Measurements from ENCODE around the gene ANO2. TPM values are rescaled to one million over a fixed set of nuclear protein-coding genes. Genes with fewer than 3 reads are reported as not detected.

Gene ANO2
- total RNA-seq, 1 donor from 2014 or later: 2.6 TPM

DNA sequence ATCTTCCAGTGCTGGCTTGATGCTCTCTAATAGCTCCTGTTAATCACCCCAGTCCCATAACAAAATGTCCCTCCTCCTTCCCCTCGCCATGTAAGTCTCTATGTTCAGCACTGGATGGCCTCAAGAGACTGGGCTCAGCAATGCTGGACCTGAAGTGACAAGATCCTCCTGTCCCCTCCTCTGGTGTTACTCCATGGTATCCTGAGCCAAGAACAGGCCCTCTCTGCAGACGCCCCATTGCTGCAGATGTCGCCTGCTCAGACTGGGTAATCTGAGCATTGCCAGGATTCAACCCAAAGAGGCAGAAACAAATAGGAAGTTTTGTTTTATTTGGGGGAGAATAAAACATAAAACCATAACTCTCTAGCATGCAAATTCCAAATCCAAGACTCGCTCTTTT lies 363.4 kb downstream of the ANO2 start:
- H3K27me3 Mint-ChIP-seq: peaks cover 23% of the 10 kb centered on the region
- no peak overlapping the region for H3K27ac Mint-ChIP-seq
- TF ChIP-seq CTCF (conservative IDR thresholded peaks at IDR 0.05): no peak
- no peak overlapping the region for H3K4me3 Mint-ChIP-seq
- peaks cover 10% of the 10 kb centered on the region for H3K36me3 Mint-ChIP-seq
- peaks cover 6% of the 10 kb centered on the region for H3K4me1 Mint-ChIP-seq (ENCODE audit: unreplicated experiment)
- H3K9me3 Mint-ChIP-seq: peaks cover 6% of the 10 kb centered on the region
- no peak for DNase-seq (ENCODE audit: extremely low spot score, unreplicated experiment)

DNA sequence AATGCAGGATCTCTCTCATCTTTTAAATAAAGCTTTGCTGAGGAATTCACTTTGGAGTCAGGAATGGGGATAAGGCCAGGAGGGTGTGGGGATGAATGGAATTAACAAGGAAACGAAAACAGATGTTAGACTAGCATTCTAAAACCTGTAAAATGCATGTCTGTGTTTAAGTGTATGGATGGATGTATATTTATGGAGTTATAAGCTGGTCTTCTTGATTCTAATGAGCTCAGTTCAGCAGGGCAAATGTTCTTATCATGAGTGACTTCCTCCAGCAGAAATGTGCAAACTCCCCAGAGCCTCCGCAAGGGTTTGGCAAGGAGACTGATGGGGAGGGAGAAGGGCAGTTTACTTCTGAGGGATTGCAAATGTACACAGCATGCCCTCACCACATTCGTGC lies 364.0 kb downstream of the ANO2 start:
- Mint-ChIP-seq H3K36me3 (peaks cover 14% of the 10 kb centered on the region), H3K4me1 (ENCODE audit: unreplicated experiment) (peaks cover 5% of the 10 kb centered on the region), H3K9me3 (peaks cover 6% of the 10 kb centered on the region), H3K27me3 (peaks cover 28% of the 10 kb centered on the region), H3K27ac (no peak overlapping the region), H3K4me3 (no peak overlapping the region)
- no peak for TF ChIP-seq CTCF (conservative IDR thresholded peaks at IDR 0.05)
- no peak for DNase-seq (ENCODE audit: extremely low spot score, unreplicated experiment)

GRCh38 chr12:5578775-5579174 lies 366.3 kb downstream of the ANO2 start:
- Mint-ChIP-seq H3K9me3 (peaks cover 6% of the 10 kb centered on the region), H3K27ac (no peak overlapping the region), H3K4me3 (no peak overlapping the region), H3K36me3 (peaks cover 10% of the 10 kb centered on the region), H3K27me3 (peaks cover 29% of the 10 kb centered on the region), H3K4me1 (ENCODE audit: unreplicated experiment) (peaks cover 5% of the 10 kb centered on the region)
- no peak for DNase-seq (ENCODE audit: extremely low spot score, unreplicated experiment)
- no peak for TF ChIP-seq CTCF (conservative IDR thresholded peaks at IDR 0.05)

DNA sequence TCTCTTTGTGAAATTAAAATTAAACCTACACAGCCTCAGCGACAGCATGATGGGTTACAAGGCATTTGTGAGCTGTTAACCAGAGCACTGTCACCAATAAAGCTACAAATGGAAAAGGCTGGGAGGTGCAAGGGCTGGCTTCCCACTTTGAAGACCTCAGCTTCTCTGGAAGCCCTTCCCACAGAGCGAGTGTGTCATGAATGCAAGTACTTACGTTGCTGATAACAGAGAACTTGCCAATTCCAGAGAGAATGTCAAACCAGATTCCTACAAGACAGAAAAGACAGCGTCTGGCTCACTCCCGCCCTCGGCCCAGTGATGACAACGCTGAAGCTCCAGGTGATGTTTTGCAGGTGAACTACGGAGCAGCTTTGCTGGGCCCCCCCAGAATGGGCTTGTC lies 367.3 kb downstream of the ANO2 start:
- Mint-ChIP-seq H3K4me3 (no peak overlapping the region), H3K27ac (no peak overlapping the region), H3K9me3 (peaks cover 3% of the 10 kb centered on the region), H3K4me1 (ENCODE audit: unreplicated experiment) (peaks cover 5% of the 10 kb centered on the region), H3K27me3 (peaks cover 25% of the 10 kb centered on the region), H3K36me3 (peaks cover 7% of the 10 kb centered on the region)
- TF ChIP-seq CTCF (conservative IDR thresholded peaks at IDR 0.05): no peak
- DNase-seq (ENCODE audit: extremely low spot score, unreplicated experiment): no peak

- TF ChIP-seq CTCF (conservative IDR thresholded peaks at IDR 0.05): no peak
- H3K9me3 Mint-ChIP-seq: no peaks in the 10 kb centered on the region
Measured at GRCh38 chr12:5577211-5577612, 367.8 kb downstream of the ANO2 start.

DNA sequence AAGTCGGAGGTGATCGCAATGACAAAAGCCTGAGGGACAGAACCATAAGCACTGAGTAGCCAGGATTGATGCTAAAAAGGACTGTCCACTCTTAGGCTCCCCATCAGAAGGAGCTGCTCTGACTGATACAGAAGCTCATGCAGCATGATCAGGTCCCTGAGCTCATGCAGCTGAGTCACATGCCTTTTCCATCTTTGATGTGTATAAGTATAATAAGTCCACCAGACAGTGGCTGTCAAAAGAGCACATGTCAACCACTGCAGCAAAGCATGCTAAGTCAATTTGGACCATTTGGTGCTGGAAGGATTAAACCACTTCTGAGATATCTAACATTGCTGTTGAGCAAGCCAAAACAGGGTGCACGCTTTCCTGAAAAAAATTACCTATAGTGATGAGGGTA lies 369.1 kb downstream of the ANO2 start:
- H3K4me1 Mint-ChIP-seq (ENCODE audit: unreplicated experiment): peaks cover 5% of the 10 kb centered on the region
- no peak for DNase-seq (ENCODE audit: extremely low spot score, unreplicated experiment)
- peaks cover 33% of the 10 kb centered on the region for H3K27me3 Mint-ChIP-seq
- peaks cover 4% of the 10 kb centered on the region for H3K36me3 Mint-ChIP-seq
- TF ChIP-seq CTCF (conservative IDR thresholded peaks at IDR 0.05): no peak
- H3K27ac Mint-ChIP-seq: no peak overlapping the region
- H3K4me3 Mint-ChIP-seq: no peak overlapping the region
- H3K9me3 Mint-ChIP-seq: no peaks in the 10 kb centered on the region

More at GRCh38 chr12:5577211-5577612, 367.8 kb downstream of the ANO2 start:
- no peak overlapping the region for H3K27ac Mint-ChIP-seq
- no peak overlapping the region for H3K4me3 Mint-ChIP-seq
- peaks cover 4% of the 10 kb centered on the region for H3K36me3 Mint-ChIP-seq
- no peak for DNase-seq (ENCODE audit: extremely low spot score, unreplicated experiment)
- peaks cover 5% of the 10 kb centered on the region for H3K4me1 Mint-ChIP-seq (ENCODE audit: unreplicated experiment)
- peaks cover 27% of the 10 kb centered on the region for H3K27me3 Mint-ChIP-seq

Measured in type B pancreatic cell (in vitro differentiated cells).